Right cardiac atrium (tissue), 5 donors: ENCODE results near the gene SMPDL3B. TPM values are rescaled to one million over a fixed set of nuclear protein-coding genes. Genes with fewer than 3 reads are reported as not detected.

ENCODE experiments used
- ATAC-seq, 2 donors: fragments of 200-7000 bp; cut with Tn5 transposase; one replicate each; pipeline versions ENCODE4 v1.8.0 to v1.9.1; 2020; ENCODE audit warnings: moderate library complexity in 2 of 2, mild to moderate bottlenecking in 1 of 2
- DNase-seq, 3 donors: peaks; one replicate each; pipeline ENCODE4 v3.0.0-alpha.2; 2020
- H3K27ac ChIP-seq: one replicate; pipeline ENCODE4 v1.5.1; 2013; ENCODE audit warnings: mild to moderate bottlenecking, low read length, control low read depth, moderate library complexity
- H3K27me3 ChIP-seq: one replicate; pipeline ENCODE4 v1.6.1; 2013; ENCODE audit not compliant: control insufficient read depth, insufficient read depth
- H3K4me1 ChIP-seq: one replicate; pipeline ENCODE4 v1.6.1; 2013; ENCODE audit warnings: low read length; ENCODE audit not compliant: control insufficient read depth, insufficient read depth
- H3K4me3 ChIP-seq: one replicate; pipeline ENCODE4 v1.5.1; 2013; ENCODE audit warnings: low read length, control low read depth
- H3K9me3 ChIP-seq: one replicate; pipeline ENCODE4 v1.6.1; 2013; ENCODE audit warnings: low read length; ENCODE audit not compliant: control insufficient read depth
- WGBS: extraction: QIAGEN DNeasy Blood & Tissue Kit; methylation state at CpG from one replicate; pipeline ENCODE4 v1.1.7; 2013; 5-methylcytosine and 5-hydroxymethylcytosine counted together
- intact Hi-C, 4 donors: fragments of 100-400 bp; cut with DNase I; formaldehyde crosslinking; loops; one replicate each; pipeline versions ENCODE4 v1.11.0 to v1.14.0; 2022 to 2023
- polyA plus RNA-seq: library from polyadenylated mRNA; stranded (reverse); fragments of 200-250 nt; gene quantifications from one replicate; pipeline ENCODE4 v1.2.3, GENCODE V29; 2013
- total RNA-seq, 4 donors: library from RNA; stranded (reverse); fragmentation: NEBNext Ultra II Directional; extraction: Animal tissue kit (Norgen Biotek cat#: 25700); gene quantifications; one replicate each; pipeline ENCODE4 v1.2.1, GENCODE V29; 2021
- donor health status: healthy with polysubstance abuse.
- donor health status: DM: no; HTN: yes; CAD: no.
- donor health status: DM: no; HTN: no; CAD: no.
- donor health status: DM: no; HTN: yes; CAD: no; lungs with severe emphysema.
- donor health status: DM: yes; HTN: yes; CAD: no.

SMPDL3B gene
- total and polyA plus RNA-seq, 5 donors, result 0.11 to 2.1 (median 0.32) TPM

DNA sequence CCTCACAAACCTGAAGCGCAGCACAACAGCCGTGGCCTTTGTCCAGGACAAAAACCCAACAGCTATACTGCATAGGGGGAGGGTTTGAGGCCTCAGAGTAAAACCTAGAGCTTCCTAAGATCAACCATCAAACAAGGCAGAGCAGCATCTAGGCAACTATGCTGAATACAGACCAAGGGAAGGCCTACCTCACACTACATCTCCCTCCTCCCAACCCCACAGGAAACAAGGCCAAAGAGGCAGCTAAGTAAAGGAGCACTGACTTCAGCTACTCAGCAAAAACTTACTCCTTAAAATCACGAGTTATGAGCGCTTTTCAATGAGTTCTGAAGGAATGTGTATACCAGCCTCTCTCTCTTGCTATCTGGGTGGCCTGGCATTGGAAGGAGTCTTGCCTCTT is 37.3 kb downstream of the SMPDL3B start:
- Histone ChIP-seq H3K9me3 (no peaks in the 10 kb centered on the region), H3K4me3 (no peak overlapping the region), H3K4me1 (peaks cover 6% of the 10 kb centered on the region), H3K27me3 (no peaks in the 10 kb centered on the region), H3K27ac (peak overlapping the region; percentile 21)
- 72% methylated on average over 4 of the region's 4 CpGs for WGBS
- DNase-seq, result no peak
- intact Hi-C loops, result no loop called here
- peak in 1 of 2 donors; percentile 43 for ATAC-seq

DNA sequence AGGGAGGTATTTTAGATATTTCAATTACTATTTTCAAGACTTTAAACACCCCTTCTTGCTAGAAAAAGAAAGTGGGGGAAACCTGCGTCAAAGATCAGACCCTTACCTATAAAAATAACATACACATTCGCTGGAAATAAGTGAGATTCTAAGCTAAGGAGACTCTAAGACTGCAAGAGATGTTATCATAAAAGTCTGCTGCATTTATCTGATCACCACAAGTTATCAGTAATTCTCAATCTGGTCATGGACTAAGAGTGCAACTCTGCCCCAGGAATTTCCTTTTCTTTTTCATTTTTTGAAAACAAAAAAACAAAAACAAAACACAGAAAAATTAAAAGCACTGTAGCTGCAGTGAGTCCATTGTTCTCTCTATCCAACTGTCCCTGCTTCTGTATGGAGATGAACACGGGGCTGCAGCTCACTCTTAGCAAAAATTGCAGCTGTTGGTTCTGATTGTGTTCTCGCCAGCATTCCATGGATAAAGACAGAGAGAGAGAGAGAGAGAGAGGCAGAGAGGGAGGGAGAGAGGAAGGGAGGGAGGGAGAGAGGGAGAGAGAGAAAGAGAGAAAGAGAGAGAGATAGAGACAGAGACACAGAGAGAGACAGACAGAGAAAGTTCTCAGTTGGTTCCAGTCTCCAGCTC is 39.1 kb downstream of the SMPDL3B start:
- ATAC-seq, result no peak
- no peak for DNase-seq
- no peak overlapping the region for H3K27ac ChIP-seq
- no peaks in the 10 kb centered on the region for H3K27me3 ChIP-seq
- H3K4me1 ChIP-seq, result peaks cover 6% of the 10 kb centered on the region
- no peaks in the 10 kb centered on the region for H3K9me3 ChIP-seq
- 75% methylated on average over 4 of the region's 4 CpGs for WGBS
- H3K4me3 ChIP-seq, result no peak overlapping the region
- intact Hi-C loops, result no loop called here

DNA sequence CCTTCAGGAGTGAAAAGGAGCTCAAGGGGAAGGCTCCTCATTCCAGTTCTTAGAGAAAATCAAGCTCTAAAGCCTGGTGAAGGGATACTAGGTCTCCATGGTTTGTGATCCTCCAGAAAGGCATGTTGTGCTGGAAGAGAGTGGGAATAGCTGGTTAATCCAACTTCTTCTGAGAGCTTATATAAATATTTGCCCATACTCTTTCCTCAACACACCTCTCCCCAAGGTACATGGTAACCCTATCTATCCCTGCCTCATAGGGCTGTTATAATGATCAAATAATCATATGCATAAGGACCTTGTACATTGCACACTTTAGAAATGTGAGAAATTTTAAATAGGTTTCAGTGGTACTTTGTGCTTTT is 39.6 kb downstream of the SMPDL3B start:
- no peak overlapping the region for H3K4me3 ChIP-seq
- no peak for ATAC-seq
- no peak for DNase-seq
- no peak overlapping the region for H3K27ac ChIP-seq
- intact Hi-C loops, result no loop called here
- no peaks in the 10 kb centered on the region for H3K27me3 ChIP-seq
- peaks cover 6% of the 10 kb centered on the region for H3K4me1 ChIP-seq
- H3K9me3 ChIP-seq, result no peaks in the 10 kb centered on the region

DNA sequence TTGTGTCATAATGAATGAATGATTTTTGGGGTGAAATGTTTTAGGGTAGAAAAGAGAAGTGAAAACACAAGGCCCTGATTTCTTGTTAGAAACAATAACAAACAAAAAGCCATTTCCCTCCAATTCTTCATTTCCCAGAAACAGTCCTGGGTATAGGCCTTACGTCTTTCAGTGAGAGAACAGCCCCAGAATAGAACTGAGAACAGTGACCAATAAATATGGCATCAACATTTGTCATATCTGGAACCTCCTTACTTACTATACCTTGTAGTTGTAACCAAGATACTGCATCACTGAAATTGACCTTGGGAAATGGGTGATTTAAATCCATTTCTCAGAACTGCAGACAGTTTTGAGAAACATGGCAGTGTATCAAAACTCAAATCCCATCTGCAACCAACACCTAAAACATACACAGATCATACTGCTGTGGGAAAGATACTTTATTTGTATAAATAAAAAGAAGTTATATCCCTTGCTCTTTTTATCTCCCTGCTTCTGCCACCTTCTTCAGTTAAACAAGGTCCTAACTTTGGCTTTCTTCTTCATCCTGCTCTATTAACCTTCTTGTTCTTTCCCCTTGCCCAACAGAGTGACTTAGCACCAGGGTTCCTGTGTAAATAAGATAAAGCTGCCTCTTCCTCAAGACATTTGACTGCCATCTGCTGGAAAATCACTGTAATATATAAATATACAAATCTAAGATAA is 44.5 kb downstream of the SMPDL3B start:
- H3K4me1 ChIP-seq, result no peaks in the 10 kb centered on the region
- H3K27me3 ChIP-seq, result no peaks in the 10 kb centered on the region
- H3K9me3 ChIP-seq, result no peaks in the 10 kb centered on the region
- no peak overlapping the region for H3K27ac ChIP-seq
- 71% methylated on average over 1 of the region's 1 CpG for WGBS
- peak; percentile 73 to 87 for ATAC-seq
- DNase-seq, result no peak
- intact Hi-C loops, result loop anchor here in 1 of 4 donors (5.0 kb wide), 1 partner anchor 117 kb away; no protein-coding TSS in a partner anchor
- H3K4me3 ChIP-seq, result no peak overlapping the region

DNA sequence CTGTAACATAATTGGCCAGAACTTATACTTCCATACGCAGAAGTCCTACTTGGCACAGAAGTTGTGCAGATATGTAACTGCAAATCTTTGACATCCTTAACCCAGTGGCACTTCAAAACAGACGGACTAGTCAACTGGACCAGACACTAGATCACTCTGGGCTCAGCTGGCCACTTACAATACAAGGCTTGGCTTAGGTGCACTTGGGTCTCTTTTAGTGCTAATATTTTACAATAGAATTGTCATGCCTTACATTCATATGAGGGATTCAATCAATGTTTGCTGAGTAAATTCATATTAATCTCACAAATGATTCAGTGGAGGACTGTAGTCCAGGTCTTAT is 45.0 kb downstream of the SMPDL3B start:
- DNase-seq (no peak), ATAC-seq (no peak)
- no peaks in the 10 kb centered on the region for H3K4me1 ChIP-seq
- 9% methylated on average over 2 of the region's 2 CpGs for WGBS
- no peak overlapping the region for H3K27ac ChIP-seq
- intact Hi-C loops, result loop anchor here (5.0 to 10.0 kb wide), 4 partner anchors 115 to 125 kb away; no protein-coding TSS in a partner anchor
- no peak overlapping the region for H3K4me3 ChIP-seq
- no peaks in the 10 kb centered on the region for H3K9me3 ChIP-seq
- no peaks in the 10 kb centered on the region for H3K27me3 ChIP-seq

DNA sequence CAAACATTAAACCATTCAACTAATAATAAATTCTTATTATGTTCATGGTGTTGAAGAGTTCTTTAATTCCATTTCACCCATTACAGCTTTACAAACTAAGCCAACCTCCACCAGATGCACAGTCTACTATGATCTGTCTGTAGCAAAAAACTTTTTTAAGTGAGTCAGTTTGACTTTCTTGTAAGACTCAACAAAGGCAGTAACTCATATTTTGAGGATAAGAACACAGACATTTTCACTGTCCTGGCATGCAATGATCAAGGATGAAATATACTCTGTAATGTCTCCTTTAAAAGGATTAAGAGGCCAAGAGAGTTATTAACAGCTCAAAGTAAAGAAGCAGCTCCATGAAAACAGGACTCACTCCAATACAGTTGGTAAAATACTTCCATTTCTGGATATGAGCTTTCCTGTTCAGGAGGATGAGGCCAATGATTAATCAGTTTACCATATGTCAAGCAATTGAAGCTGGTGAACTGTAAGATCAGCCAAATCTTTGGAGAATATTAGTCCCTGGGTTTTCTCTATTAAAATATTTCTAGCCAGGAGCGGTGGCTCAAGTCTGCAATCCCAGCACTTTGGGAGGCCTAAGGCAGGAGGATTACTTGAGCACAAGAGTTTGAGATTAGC is 45.5 kb downstream of the SMPDL3B start:
- H3K9me3 ChIP-seq, result no peaks in the 10 kb centered on the region
- no peaks in the 10 kb centered on the region for H3K27me3 ChIP-seq
- no peak for DNase-seq
- ATAC-seq, result no peak
- H3K4me1 ChIP-seq, result no peaks in the 10 kb centered on the region
- no peak overlapping the region for H3K4me3 ChIP-seq
- intact Hi-C loops, result loop anchor here in 3 of 4 donors (5.0 to 10.0 kb wide), 3 partner anchors 116 to 126 kb away; no protein-coding TSS in a partner anchor
- 70% methylated on average over 1 of the region's 1 CpG for WGBS
- H3K27ac ChIP-seq, result no peak overlapping the region

DNA sequence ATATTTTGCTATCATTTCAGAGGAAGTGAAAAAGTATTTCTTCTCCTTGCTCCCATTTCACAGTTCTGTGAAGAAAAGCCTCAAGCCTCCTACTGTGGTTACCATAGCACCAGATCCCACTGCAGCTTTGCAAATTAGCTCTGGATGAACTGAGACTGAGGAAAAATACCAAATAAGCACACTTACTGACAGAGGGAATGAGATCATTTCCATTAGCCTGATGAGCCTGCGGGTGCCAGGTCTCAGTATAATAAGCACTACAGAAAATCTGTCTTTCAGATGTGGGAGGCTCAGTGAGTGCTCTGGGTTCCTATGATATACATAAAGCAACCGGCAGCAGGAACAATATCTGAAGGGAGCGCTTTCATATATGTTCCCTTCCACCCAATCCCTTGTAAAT is 46.3 kb downstream of the SMPDL3B start:
- intact Hi-C loops, result loop anchor here in 3 of 4 donors (5.0 to 10.0 kb wide), 3 partner anchors 116 to 126 kb away; no protein-coding TSS in a partner anchor
- Histone ChIP-seq H3K27me3 (no peaks in the 10 kb centered on the region), H3K27ac (no peak overlapping the region), H3K4me1 (no peaks in the 10 kb centered on the region), H3K4me3 (no peak overlapping the region), H3K9me3 (no peaks in the 10 kb centered on the region)
- no peak for DNase-seq
- ATAC-seq, result no peak
- WGBS, result 73% methylated on average over 3 of the region's 3 CpGs

DNA sequence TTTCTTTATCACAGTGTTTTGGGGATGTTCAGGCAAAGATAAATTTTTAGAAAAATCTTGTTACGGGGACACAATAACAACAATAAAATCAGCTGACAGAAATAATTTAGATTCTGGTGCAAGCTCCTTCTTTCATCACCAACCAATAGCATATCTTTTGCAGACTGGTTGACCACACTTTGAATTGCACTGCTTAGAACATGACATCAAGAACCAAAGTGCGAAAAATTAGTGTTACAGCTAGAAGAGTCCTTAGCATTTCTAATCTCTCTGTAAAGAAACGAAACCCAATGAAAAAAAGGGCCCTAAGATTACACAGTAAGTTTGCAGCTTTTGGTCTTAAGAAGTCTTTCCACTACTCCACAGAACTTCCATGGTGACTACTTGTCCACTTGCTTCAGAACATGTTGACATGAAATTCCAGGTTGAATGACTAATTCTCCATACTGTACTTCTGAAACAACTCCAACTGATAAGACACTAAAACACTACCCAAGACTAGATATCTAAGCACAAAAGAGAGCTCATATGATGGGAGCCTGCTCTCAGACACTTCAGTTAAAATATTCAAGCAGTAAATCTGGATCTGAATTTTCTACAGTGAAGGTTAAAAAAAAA is 56.2 kb downstream of the SMPDL3B start:
- WGBS, result 89% methylated on average over 3 of the region's 3 CpGs
- DNase-seq (no peak), ATAC-seq (no peak)
- no peaks in the 10 kb centered on the region for H3K9me3 ChIP-seq
- no peak overlapping the region for H3K27ac ChIP-seq
- H3K4me1 ChIP-seq, result no peaks in the 10 kb centered on the region
- intact Hi-C loops, result no loop called here
- no peak overlapping the region for H3K4me3 ChIP-seq
- no peaks in the 10 kb centered on the region for H3K27me3 ChIP-seq

DNA sequence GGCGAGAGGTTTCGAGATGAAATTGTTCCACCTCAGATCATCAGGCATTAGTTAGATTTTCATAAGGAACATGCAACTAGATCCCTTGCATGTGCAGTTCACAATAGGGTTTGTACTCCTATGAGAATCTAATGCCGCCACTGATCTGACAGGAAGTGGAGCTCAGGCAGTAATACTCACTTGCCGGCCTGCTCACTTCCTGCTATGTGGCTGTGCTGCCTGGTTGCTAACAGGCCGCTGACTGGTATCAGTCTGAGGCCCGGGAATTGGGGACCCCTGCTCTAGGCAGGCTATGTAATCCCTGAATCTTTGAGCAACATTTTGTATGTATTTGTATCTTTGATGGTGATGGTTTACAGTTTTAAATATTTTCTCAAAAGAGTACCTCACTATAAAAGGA is 57.5 kb downstream of the SMPDL3B start:
- WGBS, result 64% methylated on average over 6 of the region's 6 CpGs
- Histone ChIP-seq H3K27ac (no peak overlapping the region), H3K4me1 (no peaks in the 10 kb centered on the region), H3K4me3 (no peak overlapping the region), H3K9me3 (no peaks in the 10 kb centered on the region), H3K27me3 (no peaks in the 10 kb centered on the region)
- peak; percentile 47 to 80 for ATAC-seq
- intact Hi-C loops, result no loop called here
- DNase-seq, result peak in 2 of 3 donors; percentile 27 to 71

DNA sequence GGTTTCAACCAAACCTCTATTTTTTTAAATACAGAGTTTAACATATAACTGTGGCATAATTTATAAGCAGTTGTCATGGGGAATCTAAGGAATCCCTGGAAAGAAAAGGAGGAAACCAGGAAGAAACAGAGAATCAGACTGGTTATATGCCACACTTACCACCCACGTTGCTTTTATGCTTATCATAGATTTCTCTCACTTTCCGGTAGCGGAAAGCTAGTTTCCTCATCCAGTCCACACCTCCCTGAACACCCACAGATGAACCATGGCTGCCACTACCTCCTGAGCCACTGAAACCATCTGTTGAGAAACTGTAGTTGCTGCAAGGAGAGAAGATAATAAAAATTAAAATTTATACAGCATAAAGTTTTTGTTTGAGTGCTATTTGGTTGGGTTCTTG is 58.4 kb downstream of the SMPDL3B start:
- Histone ChIP-seq H3K9me3 (no peaks in the 10 kb centered on the region), H3K27me3 (no peaks in the 10 kb centered on the region), H3K27ac (peak overlapping the region; percentile 52), H3K4me1 (no peaks in the 10 kb centered on the region), H3K4me3 (no peak overlapping the region)
- intact Hi-C loops, result no loop called here
- 12% methylated on average over 3 of the region's 3 CpGs for WGBS
- ATAC-seq (peak; percentile 48 to 77), DNase-seq (no peak)

DNA sequence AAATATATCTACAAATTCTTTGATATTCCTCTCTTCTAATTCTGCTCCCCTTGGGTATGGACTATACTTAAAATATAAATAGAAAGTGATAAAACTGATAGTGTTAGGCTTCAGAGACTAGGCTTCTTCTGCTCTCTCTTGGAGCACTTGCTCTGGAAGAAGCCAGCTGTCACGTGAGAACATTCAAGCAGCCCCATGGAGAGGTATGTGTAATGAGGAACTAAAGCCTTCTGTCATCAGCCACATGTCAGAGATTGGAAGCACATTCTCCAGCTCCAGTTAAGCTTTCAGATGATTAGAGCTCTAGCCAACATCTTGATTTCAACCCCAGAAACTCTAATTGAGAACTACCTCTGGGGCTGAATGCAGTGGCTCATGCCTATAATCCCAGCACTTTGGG is 59.3 kb downstream of the SMPDL3B start:
- 15% methylated on average over 1 of the region's 1 CpG for WGBS
- ATAC-seq (peak; percentile 38 to 73), DNase-seq (no peak)
- Histone ChIP-seq H3K4me3 (no peak overlapping the region), H3K27me3 (no peaks in the 10 kb centered on the region), H3K9me3 (no peaks in the 10 kb centered on the region), H3K4me1 (no peaks in the 10 kb centered on the region), H3K27ac (no peak overlapping the region)
- intact Hi-C loops, result no loop called here
